ENCODE measurements around the gene DUSP14.

- TF ChIP-seq CTCF (conservative IDR thresholded peaks at IDR 0.05; ENCODE audit: low read depth in 2 of 2) (no peak), EZH2 (IDR thresholded peaks at IDR 0.05; ENCODE audit: low read depth, unreplicated experiment) (no peak), ZNF331 (CRISPR knock-in tag; IDR thresholded peaks at IDR 0.05; ENCODE audit: low read depth) (no peak), JUNB (IDR thresholded peaks at IDR 0.05; ENCODE audit: unreplicated experiment) (no peak), POLR2AphosphoS5 (IDR thresholded peaks at IDR 0.05; ENCODE audit: low read depth) (no peak), NANOG (IDR thresholded peaks at IDR 0.05; ENCODE audit: borderline replicate concordance) (no peak), EZH2phosphoT487 (IDR thresholded peaks at IDR 0.05; ENCODE audit: unreplicated experiment) (no peak), REST (IDR thresholded peaks at IDR 0.05; ENCODE audit: unreplicated experiment) (no peak), ETS1 (IDR thresholded peaks at IDR 0.05) (no peak)
These were observed 10.7 kb upstream of the DUSP14 start for GRCh38 chr17:37479025-37479424.

All from GM23338 (cell line).